Measurements from ENCODE around the gene MED26. TPM values are rescaled to one million over a fixed set of nuclear protein-coding genes. Genes with fewer than 3 reads are reported as not detected.

The MED26 gene
- total and polyA plus RNA-seq, 4 donors, result 7.0 to 18.2 (median 8.2) TPM

DNA sequence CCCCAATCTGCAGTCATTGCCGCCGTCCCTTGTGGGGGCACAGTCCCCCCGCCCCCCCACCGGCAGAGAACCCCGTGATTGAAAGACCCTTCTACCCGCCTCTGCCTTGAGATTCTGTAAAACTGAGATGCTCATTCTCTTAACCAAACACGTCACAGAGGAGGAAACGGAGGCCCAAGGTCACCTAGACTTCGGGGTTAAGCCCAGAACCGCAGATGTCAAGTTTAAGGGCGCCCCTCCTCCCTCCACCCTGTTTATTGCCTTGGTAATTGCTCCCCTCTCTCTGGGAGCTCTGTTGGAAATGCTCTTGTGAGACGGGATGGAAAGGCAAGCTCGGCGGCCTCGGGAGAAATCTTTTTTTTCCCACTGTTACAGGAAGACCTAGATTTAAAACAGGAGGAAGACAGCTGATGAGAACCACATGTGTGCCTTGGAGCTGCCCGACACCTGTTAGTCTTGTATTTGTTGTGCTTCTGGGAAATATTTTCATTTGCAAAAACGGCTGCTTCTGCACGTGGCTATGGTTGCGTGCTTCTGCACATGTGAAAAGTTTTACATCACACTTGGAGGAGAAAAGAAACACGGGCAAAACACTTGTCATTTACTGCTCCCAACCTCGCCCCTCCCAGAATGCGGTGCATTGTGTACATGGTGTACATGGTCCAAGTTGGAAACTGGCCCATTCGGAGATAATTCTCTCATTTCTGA, 1.1 kb upstream of the MED26 start:
- ATAC-seq (ENCODE audit: insufficient read depth, low FRiP score) (no peak), DNase-seq (peak; percentile 26 to 63 (median 51))
- peaks cover 0 to 13% (median 8%) of the 10 kb centered on the region in 4 donors for H3K36me3 ChIP-seq (ENCODE audit: control insufficient read depth in 4 of 4, insufficient read depth in 4 of 4, low read length in 4 of 4)
- H3K27ac ChIP-seq (ENCODE audit: low read depth in 1 of 2, low read length in 1 of 2), result peak overlapping the region; percentile 86 to 96
- peaks cover 7 to 24% (median 14%) of the 10 kb centered on the region in 5 donors for H3K4me1 ChIP-seq (ENCODE audit: control insufficient read depth in 5 of 5, insufficient read depth in 5 of 5, low read length in 5 of 5)
- H3K9me3 ChIP-seq (ENCODE audit: control insufficient read depth in 4 of 4, insufficient read depth in 3 of 4, low read length in 3 of 4), result peaks cover 0 to 2% (median 0%) of the 10 kb centered on the region in 4 donors
- H3K9ac ChIP-seq (ENCODE audit: insufficient read depth in 1 of 2, low read length in 2 of 2), result peak overlapping the region; percentile 28 to 63
- H3K27me3 ChIP-seq (ENCODE audit: control insufficient read depth in 3 of 3, insufficient read depth in 3 of 3, low read length in 2 of 3), result no peaks in the 10 kb centered on the region
- 5 to 10% methylated on average over 22 to 23 of the region's 23 CpGs for WGBS, 2 donors
- H3K4me3 ChIP-seq, result peak overlapping the region; percentile 61
- TF ChIP-seq CTCF (IDR thresholded peaks at IDR 0.05; ENCODE audit: control extremely low read depth, extremely low read depth), result no peak

GRCh38 chr19:16627928-16628182, 149 bp downstream of the MED26 start:
- peak in 1 of 3 donors; percentile 22 for DNase-seq
- Histone ChIP-seq H3K27me3 (ENCODE audit: control insufficient read depth in 3 of 3, insufficient read depth in 3 of 3, low read length in 2 of 3) (no peaks in the 10 kb centered on the region), H3K27ac (ENCODE audit: low read depth in 1 of 2, low read length in 1 of 2) (peak overlapping the region; percentile 63 to 65), H3K9me3 (ENCODE audit: control insufficient read depth in 4 of 4, insufficient read depth in 3 of 4, low read length in 3 of 4) (peaks cover 0 to 2% (median 0%) of the 10 kb centered on the region in 4 donors), H3K9ac (ENCODE audit: insufficient read depth in 1 of 2, low read length in 2 of 2) (peak overlapping the region in 1 of 2 donors; percentile 79), H3K36me3 (ENCODE audit: control insufficient read depth in 4 of 4, insufficient read depth in 4 of 4, low read length in 4 of 4) (peaks cover 0 to 12% (median 7%) of the 10 kb centered on the region in 4 donors), H3K4me3 (peak overlapping the region; percentile 81), H3K4me1 (ENCODE audit: control insufficient read depth in 5 of 5, insufficient read depth in 5 of 5, low read length in 5 of 5) (peaks cover 7 to 24% (median 15%) of the 10 kb centered on the region in 5 donors)
- ATAC-seq (ENCODE audit: insufficient read depth, low FRiP score), result no peak
- TF ChIP-seq CTCF (IDR thresholded peaks at IDR 0.05; ENCODE audit: control extremely low read depth, extremely low read depth), result no peak
- WGBS, 2 donors, result 1% methylated on average over 24 to 38 of the region's 38 CpGs

GRCh38 chr19:16627193-16627927, 644 bp downstream of the MED26 start:
- no peak for TF ChIP-seq CTCF (IDR thresholded peaks at IDR 0.05; ENCODE audit: control extremely low read depth, extremely low read depth)
- Histone ChIP-seq H3K9me3 (ENCODE audit: control insufficient read depth in 4 of 4, insufficient read depth in 3 of 4, low read length in 3 of 4) (peaks cover 0 to 2% (median 0%) of the 10 kb centered on the region in 4 donors), H3K27me3 (ENCODE audit: control insufficient read depth in 3 of 3, insufficient read depth in 3 of 3, low read length in 2 of 3) (no peaks in the 10 kb centered on the region), H3K4me1 (ENCODE audit: control insufficient read depth in 5 of 5, insufficient read depth in 5 of 5, low read length in 5 of 5) (peaks cover 8 to 24% (median 15%) of the 10 kb centered on the region in 5 donors), H3K4me3 (peak overlapping the region; percentile 81), H3K36me3 (ENCODE audit: control insufficient read depth in 4 of 4, insufficient read depth in 4 of 4, low read length in 4 of 4) (peaks cover 0 to 8% (median 7%) of the 10 kb centered on the region in 4 donors), H3K27ac (ENCODE audit: low read depth in 1 of 2, low read length in 1 of 2) (peak overlapping the region; percentile 63 to 65), H3K9ac (ENCODE audit: insufficient read depth in 1 of 2, low read length in 2 of 2) (peak overlapping the region; percentile 79 to 88)
- 0% methylated on average over 38 to 52 of the region's 52 CpGs for WGBS, 2 donors
- ATAC-seq (ENCODE audit: insufficient read depth, low FRiP score), result no peak
- DNase-seq, result no peak
